Measurements from ENCODE around the gene OAS1.

The OAS1 gene

DNA sequence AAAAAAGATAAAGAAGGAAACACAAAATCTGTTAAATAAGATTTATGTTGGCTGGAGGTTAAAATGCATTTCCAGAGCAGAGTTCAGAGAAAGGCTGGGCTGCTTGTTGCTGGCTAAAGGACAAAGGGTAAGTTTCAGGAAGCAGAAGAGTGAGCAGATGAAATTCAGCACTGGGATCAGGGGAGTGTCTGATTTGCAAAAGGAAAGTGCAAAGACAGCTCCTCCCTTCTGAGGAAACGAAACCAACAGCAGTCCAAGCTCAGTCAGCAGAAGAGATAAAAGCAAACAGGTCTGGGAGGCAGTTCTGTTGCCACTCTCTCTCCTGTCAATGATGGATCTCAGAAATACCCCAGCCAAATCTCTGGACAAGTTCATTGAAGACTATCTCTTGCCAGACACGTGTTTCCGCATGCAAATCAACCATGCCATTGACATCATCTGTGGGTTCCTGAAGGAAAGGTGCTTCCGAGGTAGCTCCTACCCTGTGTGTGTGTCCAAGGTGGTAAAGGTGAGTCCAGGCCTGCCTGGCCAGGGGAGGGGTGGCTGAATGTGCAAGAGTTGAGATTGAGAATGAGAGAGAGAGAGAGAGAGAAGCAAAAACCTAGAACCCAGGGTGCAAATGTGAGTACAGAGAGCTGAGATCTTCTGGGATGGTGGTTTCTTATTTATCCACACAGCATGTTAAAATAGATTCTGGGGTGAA, at the start of gene OAS1:
OAS1 (plus strand) TSS at position 251 of the 703 bp plus-strand sequence; CDS start at position 329, 78 bp downstream.
- no peak for DNase-seq (ENCODE audit: low read depth in 1 of 2, low spot score in 1 of 2)

- no peak for DNase-seq (ENCODE audit: low read depth in 1 of 2, low spot score in 1 of 2)
Observed at GRCh38 chr12:112859291-112859690, 47.5 kb upstream of the OAS1 start.

- DNase-seq (ENCODE audit: low read depth in 1 of 2, low spot score in 1 of 2) = no peak
Observed at GRCh38 chr12:112860181-112860580, 46.6 kb upstream of the OAS1 start.

- DNase-seq (ENCODE audit: low read depth in 1 of 2, low spot score in 1 of 2) = no peak
Observed at GRCh38 chr12:112861284-112861683, 45.5 kb upstream of the OAS1 start.

- no peak for DNase-seq (ENCODE audit: low read depth in 1 of 2, low spot score in 1 of 2)
Observed at GRCh38 chr12:112862636-112863290, 44.0 kb upstream of the OAS1 start.

DNA sequence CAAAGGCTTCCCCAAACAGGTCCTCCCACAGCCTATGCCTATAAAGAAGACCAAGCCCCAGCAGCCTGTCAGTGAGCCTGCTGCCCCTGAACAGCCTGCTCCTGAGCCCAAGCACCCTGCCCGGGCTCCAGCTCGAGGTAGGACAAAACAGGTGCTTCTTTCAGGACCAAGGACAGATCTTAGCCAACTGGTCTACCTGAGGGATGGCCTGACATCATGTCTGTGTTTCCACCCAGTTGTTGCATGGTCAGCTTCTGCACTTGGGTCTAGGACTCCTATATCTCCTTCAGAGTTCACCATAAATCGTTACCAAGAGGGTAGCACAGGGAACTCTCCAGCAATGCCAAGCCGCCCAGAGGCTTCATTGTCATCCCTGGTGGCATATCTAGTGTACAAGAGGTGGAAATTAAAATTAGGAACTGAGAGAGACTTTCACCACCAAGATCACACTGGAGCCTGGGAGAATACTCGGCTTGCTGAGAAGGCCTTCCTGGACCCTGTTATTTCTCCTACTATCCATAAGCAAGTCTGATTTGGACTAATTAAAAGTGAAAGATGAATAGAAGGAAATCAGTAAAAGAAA, 38.2 kb upstream of the OAS1 start:
- DNase-seq (ENCODE audit: low read depth in 1 of 2, low spot score in 1 of 2) = no peak

DNA sequence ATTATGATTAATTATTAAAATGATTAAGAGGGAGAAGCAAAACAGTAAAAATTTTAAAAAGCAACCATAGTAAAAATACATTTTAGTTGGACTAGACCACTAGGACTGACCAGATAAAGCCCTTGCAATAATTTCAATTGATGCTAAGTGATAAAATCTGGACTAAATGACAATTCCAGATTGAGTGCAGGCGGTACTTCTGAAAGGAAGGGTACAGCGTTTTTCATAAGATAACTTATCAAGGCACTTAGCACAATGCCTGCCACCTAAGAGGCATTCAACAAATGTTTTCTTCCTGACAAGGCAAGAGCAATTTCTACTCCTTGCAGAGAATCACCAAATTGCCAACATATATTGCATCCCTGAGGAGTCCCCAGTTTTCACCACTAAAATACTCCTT, 37.7 kb upstream of the OAS1 start:
- DNase-seq (ENCODE audit: low read depth in 1 of 2, low spot score in 1 of 2) = no peak

DNA sequence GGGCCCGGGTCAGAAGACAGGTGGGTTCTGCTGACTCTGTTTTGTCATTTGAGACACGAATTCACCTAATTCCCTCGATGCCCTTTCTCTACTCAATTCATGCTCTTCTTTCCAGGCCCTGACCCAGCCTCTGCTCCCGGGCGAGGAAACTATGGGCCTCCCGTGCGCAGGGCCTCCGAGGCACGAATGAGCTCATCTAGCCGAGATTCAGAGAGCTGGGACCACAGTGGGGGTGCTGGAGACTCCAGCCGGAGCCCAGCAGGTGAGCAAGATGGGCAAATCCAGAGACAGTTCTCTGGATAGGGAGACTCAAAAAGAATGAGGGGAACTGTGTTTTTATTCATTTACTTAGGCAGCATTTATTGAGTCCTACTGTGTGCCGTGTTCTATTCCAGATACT, 37.0 kb upstream of the OAS1 start:
- DNase-seq (ENCODE audit: low read depth in 1 of 2, low spot score in 1 of 2) = no peak

- no peak for DNase-seq (ENCODE audit: low read depth in 1 of 2, low spot score in 1 of 2)
Observed at GRCh38 chr12:112870267-112870980, 36.3 kb upstream of the OAS1 start.

- DNase-seq (ENCODE audit: low read depth in 1 of 2, low spot score in 1 of 2) = no peak
Observed at GRCh38 chr12:112875608-112876007, 31.2 kb upstream of the OAS1 start.

- DNase-seq (ENCODE audit: low read depth in 1 of 2, low spot score in 1 of 2) = no peak
Observed at GRCh38 chr12:112876506-112876905, 30.3 kb upstream of the OAS1 start.

DNA sequence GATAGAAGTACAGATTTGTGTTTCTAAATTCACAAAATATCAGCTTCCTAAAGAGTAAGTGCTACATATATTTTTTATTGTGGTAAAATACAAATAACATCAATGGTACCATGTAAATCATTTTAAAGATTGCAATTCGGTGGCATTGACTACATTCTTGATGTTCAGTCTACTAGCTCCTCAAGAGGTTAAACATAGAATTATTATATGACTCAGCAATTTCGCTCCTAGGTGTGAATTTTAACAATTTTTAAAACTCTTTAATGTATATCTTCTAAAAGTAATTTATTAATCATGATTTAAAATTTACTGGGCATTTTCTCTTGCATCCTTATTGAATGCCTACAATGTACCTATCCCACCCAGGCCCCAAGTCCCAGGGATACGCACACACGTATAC, 29.8 kb upstream of the OAS1 start:
- DNase-seq (ENCODE audit: low read depth in 1 of 2, low spot score in 1 of 2) = no peak

DNA sequence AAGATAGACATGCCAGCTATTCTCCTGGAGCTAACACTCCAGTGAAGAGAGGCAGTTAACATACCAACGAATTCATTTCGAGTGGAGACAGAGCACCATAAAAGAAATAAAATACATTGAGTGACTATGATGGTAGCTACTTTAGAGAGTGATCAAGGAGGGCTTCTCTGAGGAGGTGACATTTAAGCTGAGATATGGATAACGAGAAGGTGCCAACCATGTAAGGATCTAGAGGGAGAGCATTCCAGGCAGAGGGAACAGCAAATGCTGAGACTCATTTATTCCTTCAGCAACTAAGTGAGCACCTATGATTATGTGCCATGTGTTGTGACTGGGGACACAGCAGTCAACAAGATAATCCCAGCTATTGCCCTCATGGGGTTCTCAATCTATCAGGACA, 28.3 kb upstream of the OAS1 start:
- no peak for DNase-seq (ENCODE audit: low read depth in 1 of 2, low spot score in 1 of 2)

GRCh38 chr12:112879191-112879705, 27.5 kb upstream of the OAS1 start:
- DNase-seq (ENCODE audit: low read depth in 1 of 2, low spot score in 1 of 2) = no peak

GRCh38 chr12:112881602-112882001, 25.2 kb upstream of the OAS1 start:
- no peak for DNase-seq (ENCODE audit: low read depth in 1 of 2, low spot score in 1 of 2)

DNA sequence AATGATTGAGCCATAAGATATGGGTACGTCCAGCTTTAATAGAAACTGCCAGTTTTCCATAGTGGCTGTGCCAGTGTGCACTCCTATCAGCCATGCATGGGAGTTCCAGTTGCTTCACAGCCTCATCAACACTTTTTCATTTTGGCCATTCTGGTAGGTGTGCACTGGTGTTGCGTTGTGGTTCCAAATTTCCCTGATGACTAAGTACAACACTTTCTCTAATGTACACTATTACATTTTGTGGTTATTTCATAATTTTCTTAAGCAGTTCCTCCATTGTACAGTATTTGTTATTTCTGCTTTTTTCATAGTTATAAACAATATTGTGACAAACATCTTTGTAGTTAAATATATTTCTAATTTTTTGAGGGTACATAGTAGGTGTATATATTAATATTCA, 21.5 kb upstream of the OAS1 start:
- no peak for DNase-seq (ENCODE audit: low read depth in 1 of 2, low spot score in 1 of 2)

DNA sequence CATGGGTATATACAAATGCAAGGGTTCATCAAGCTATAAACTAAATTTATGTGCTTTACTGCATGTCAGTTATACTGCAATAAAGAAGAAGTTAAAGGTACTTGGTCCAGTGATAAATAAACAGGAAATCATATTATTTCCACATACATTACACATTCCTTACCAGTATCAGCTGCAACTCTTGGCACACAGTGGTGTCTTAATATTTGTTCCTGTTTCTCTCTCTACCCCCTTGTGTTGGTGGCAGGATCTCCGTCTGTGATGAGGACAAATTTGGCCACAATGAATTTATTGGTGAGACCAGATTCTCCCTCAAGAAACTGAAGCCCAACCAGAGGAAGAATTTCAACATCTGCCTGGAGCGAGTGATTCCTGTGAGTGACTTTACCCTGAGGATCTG, 19.2 kb upstream of the OAS1 start:
- no peak for DNase-seq (ENCODE audit: low read depth in 1 of 2, low spot score in 1 of 2)

GRCh38 chr12:112891093-112892024, 15.4 kb upstream of the OAS1 start:
- DNase-seq (ENCODE audit: low read depth in 1 of 2, low spot score in 1 of 2) = no peak

- DNase-seq (ENCODE audit: low read depth in 1 of 2, low spot score in 1 of 2) = no peak
Observed at GRCh38 chr12:112892856-112893255, 13.9 kb upstream of the OAS1 start.

GRCh38 chr12:112894128-112894527, 12.6 kb upstream of the OAS1 start:
- no peak for DNase-seq (ENCODE audit: low read depth in 1 of 2, low spot score in 1 of 2)

- DNase-seq (ENCODE audit: low read depth in 1 of 2, low spot score in 1 of 2) = no peak
Observed at GRCh38 chr12:112898380-112898779, 8.4 kb upstream of the OAS1 start.
